Stomach (tissue), 9 donors: ENCODE results near the gene CEP44. TPM values are rescaled to one million over a fixed set of nuclear protein-coding genes. Genes with fewer than 3 reads are reported as not detected.

Experiments
- DNase-seq, 2 donors: peaks; one replicate each; pipeline versions ENCODE4 v3.0.0 to v3.0.0-alpha.2; 2013 to 2019
- H3K27ac ChIP-seq, 5 donors: fragments of 200-600 bp in 4 of 5; sonication (generic) in 4 of 5; one replicate each; pipeline ENCODE4 v1.5.1; 2013 to 2019; ENCODE audit warnings: mild to moderate bottlenecking in 1 of 5, moderate library complexity in 1 of 5
- H3K27me3 ChIP-seq, 3 donors: fragments of 200-600 bp; sonication (generic); one replicate each; pipeline ENCODE4 v1.5.1; 2017 to 2019; ENCODE audit warnings: mixed run types in 1 of 3
- H3K36me3 ChIP-seq, 4 donors: fragments of 200-600 bp; sonication (generic); 1 replicate in 3 of 4; 2 replicates in 1 of 4; pipeline ENCODE4 v1.5.1; 2016 to 2019
- H3K4me1 ChIP-seq, 4 donors: fragments of 200-600 bp; sonication (generic); one replicate each; pipeline ENCODE4 v1.5.1; 2016 to 2019
- H3K4me3 ChIP-seq, 4 donors: fragments of 200-600 bp; sonication (generic) in 3 of 4; one replicate each; pipeline ENCODE4 v1.5.1; 2016 to 2019; ENCODE audit warnings: mild to moderate bottlenecking in 1 of 4
- H3K9me3 ChIP-seq, 4 donors: fragments of 200-600 bp; sonication (generic); one replicate each; pipeline ENCODE4 v1.5.1; 2016 to 2019
- EP300 ChIP-seq: sonication (generic); formaldehyde crosslinking; IDR thresholded peaks from one replicate; pipeline ENCODE4 v1.6.1; 2017; ENCODE audit warnings: antibody characterized with exemption
- POLR2A ChIP-seq, 4 donors: fragments of 450-650 bp; IDR thresholded peaks; one replicate each; pipeline ENCODE4 v1.6.1; 2016; ENCODE audit warnings: antibody characterized with exemption in 4 of 4, control low read depth in 2 of 4, mild to moderate bottlenecking in 1 of 4, moderate library complexity in 1 of 4
- POLR2AphosphoS5 ChIP-seq, 3 donors: sonication (generic); formaldehyde crosslinking; IDR thresholded peaks; one replicate each; pipeline ENCODE4 v1.6.1; 2016; ENCODE audit warnings: antibody characterized with exemption in 3 of 3
- WGBS, 5 donors: extraction: QIAGEN DNeasy Blood & Tissue Kit in 3 of 5; methylation state at CpG; one replicate each; pipeline versions ENCODE4 v1.1.5 to v1.1.7; 2013 to 2018; 5-methylcytosine and 5-hydroxymethylcytosine counted together
- intact Hi-C: fragments of 100-400 bp; cut with DNase I; formaldehyde crosslinking; loops from one replicate; pipeline ENCODE4 v1.15.1; 2023; ENCODE audit warnings: low total_unique reads
- polyA plus RNA-seq, 3 donors: library from polyadenylated mRNA; stranded (reverse); fragments of 200-250 nt; gene quantifications; one replicate each; pipeline ENCODE4 v1.2.3, GENCODE V29; 2013
- total RNA-seq, 5 donors: library from RNA; depleted of rRNA; stranded (reverse); fragments of >200 nt; gene quantifications; one replicate each; pipeline versions ENCODE4 v1.1.0 to v1.2.3, GENCODE V29; 2014 to 2016
- TF ChIP-seq, protein P1 (sequence below), 7 experiments: fragments of 450-650 bp in 4 of 7; fragments of 200-600 bp in 3 of 7; sonication (generic) in 3 of 7; IDR thresholded peaks; one replicate each; pipeline ENCODE4 v1.5.1; 2016 to 2019; ENCODE audit warnings: antibody characterized with exemption in 7 of 7, control low read depth in 2 of 7, mild to moderate bottlenecking in 1 of 7
- donor health status: healthy with polysubstance abuse.
- donor health status: Bipolar disorder and iron deficiency.
- donor health status: healthy.

CEP44 gene
- total and polyA plus RNA-seq, 8 donors: 3.4 to 42.0 (median 12.9) TPM

DNA sequence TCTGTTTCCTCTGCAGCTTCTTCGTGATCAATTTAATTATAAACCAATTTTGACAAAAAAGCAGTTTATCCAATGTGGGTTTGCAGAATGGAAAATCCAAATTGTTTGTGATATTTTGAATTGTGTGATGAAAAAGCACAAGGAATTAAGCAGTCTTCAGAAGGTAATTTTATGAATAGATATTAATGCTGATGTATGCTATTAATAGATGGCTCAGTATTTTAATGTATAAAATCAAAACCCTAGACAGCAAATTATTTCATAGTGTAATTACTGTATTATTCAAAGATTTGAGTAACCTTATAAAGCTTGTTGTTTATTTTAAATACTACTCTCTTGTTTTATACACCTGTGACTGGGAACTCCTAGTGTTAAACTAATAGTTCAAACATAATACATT is 20.0 kb downstream of the CEP44 start:
- Histone ChIP-seq H3K9me3 (no peaks in the 10 kb centered on the region), H3K27ac (no peak overlapping the region), H3K27me3 (no peaks in the 10 kb centered on the region), H3K36me3 (peaks cover 3 to 85% (median 78%) of the 10 kb centered on the region in 4 donors), H3K4me3 (no peak overlapping the region), H3K4me1 (no peaks in the 10 kb centered on the region)
- no peak for DNase-seq
- intact Hi-C loops: no loop called here
- 93 to 98% (median 96%) methylated on average over 1 of the region's 1 CpG for WGBS, 5 donors
- TF ChIP-seq POLR2A (IDR thresholded peaks at IDR 0.05) (no peak), EP300 (no peak), POLR2AphosphoS5 (IDR thresholded peaks at IDR 0.05) (no peak)
- TF ChIP-seq, protein P1, sequence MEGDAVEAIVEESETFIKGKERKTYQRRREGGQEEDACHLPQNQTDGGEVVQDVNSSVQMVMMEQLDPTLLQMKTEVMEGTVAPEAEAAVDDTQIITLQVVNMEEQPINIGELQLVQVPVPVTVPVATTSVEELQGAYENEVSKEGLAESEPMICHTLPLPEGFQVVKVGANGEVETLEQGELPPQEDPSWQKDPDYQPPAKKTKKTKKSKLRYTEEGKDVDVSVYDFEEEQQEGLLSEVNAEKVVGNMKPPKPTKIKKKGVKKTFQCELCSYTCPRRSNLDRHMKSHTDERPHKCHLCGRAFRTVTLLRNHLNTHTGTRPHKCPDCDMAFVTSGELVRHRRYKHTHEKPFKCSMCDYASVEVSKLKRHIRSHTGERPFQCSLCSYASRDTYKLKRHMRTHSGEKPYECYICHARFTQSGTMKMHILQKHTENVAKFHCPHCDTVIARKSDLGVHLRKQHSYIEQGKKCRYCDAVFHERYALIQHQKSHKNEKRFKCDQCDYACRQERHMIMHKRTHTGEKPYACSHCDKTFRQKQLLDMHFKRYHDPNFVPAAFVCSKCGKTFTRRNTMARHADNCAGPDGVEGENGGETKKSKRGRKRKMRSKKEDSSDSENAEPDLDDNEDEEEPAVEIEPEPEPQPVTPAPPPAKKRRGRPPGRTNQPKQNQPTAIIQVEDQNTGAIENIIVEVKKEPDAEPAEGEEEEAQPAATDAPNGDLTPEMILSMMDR (IDR thresholded peaks at IDR 0.05): no peak

DNA sequence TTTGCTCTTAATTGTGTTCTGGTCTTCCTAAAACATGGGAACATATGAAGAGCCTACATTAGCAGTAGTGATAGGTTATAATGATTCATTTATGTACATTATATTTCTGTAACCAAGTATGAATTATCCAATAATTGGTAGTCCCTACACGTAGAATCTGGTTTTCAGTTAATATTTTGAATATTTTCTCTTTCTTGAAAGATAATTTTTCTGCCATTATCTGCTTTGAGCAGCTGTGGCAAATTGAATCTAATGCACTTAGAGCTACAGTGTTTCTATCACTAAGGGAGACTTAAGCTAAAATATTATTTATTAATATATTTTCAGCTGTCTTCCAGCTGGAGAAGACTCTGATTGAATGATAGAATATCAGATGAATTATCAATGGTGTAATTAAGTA is 21.0 kb downstream of the CEP44 start:
- no peaks in the 10 kb centered on the region for H3K9me3 ChIP-seq
- no peak overlapping the region for H3K4me3 ChIP-seq
- 92 to 99% (median 96%) methylated on average over 1 of the region's 1 CpG for WGBS, 5 donors
- H3K27ac ChIP-seq: no peak overlapping the region
- DNase-seq: no peak
- TF ChIP-seq EP300 (no peak), POLR2AphosphoS5 (IDR thresholded peaks at IDR 0.05) (no peak), POLR2A (IDR thresholded peaks at IDR 0.05) (no peak)
- TF ChIP-seq, protein P1 (IDR thresholded peaks at IDR 0.05): no peak
- H3K27me3 ChIP-seq: no peaks in the 10 kb centered on the region
- no peaks in the 10 kb centered on the region for H3K4me1 ChIP-seq
- peaks cover 3 to 86% (median 82%) of the 10 kb centered on the region in 4 donors for H3K36me3 ChIP-seq
- intact Hi-C loops: no loop called here

DNA sequence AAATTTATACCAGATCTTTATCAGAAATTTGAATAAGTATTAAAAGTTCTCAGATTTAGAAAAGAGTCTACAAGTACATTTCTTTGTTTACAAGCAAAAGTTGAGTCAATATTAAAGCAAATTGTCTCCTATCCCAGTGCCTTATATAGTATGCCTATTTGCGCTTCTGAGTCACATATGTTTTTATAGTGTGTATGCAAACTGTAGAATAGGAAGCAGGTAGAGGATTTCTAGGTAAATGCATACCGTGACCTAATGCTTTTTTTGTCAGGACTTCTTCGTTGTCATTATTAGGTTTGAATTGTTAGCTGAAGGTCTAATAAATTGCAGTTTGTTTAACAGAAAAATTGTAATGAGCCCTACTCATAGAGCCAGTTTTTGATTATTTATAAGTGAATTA is 22.2 kb downstream of the CEP44 start:
- H3K9me3 ChIP-seq: no peaks in the 10 kb centered on the region
- no peak overlapping the region for H3K27ac ChIP-seq
- peaks cover 0 to 86% (median 80%) of the 10 kb centered on the region in 4 donors for H3K36me3 ChIP-seq
- no peaks in the 10 kb centered on the region for H3K27me3 ChIP-seq
- TF ChIP-seq, protein P1 (IDR thresholded peaks at IDR 0.05): no peak
- TF ChIP-seq POLR2AphosphoS5 (IDR thresholded peaks at IDR 0.05): no peak
- no peak for TF ChIP-seq POLR2A (IDR thresholded peaks at IDR 0.05)
- no peak for TF ChIP-seq EP300
- no peaks in the 10 kb centered on the region for H3K4me1 ChIP-seq
- H3K4me3 ChIP-seq: no peak overlapping the region
- WGBS, 5 donors: 92 to 100% (median 96%) methylated on average over 3 of the region's 3 CpGs
- DNase-seq: no peak
- intact Hi-C loops: no loop called here

DNA sequence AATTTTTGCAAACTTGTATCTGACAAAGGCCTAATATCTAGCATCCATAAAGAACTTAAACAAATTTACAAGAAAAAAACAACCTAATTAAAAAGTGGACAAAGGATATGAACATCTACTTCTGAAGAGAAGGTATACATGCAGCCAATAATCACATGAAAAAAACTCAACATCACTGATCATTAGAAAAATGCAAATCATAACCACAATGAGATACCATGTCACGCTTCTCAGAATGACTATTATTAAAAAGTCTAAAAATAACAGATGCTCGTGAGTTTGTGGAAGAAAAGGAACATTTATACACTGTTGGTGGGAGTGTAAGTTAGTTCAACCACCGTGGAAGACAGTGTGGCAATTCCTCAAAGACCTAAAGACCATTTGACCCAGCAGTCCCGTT is 24.0 kb downstream of the CEP44 start:
- peaks cover 0 to 94% (median 81%) of the 10 kb centered on the region in 4 donors for H3K36me3 ChIP-seq
- 80 to 96% (median 92%) methylated on average over 4 of the region's 4 CpGs for whole genome bisulfite sequencing, 5 donors
- DNase-seq: no peak

More for the DNA sequence above, 24.0 kb downstream of the CEP44 start:
- Histone ChIP-seq H3K4me1 (no peaks in the 10 kb centered on the region), H3K27ac (no peak overlapping the region), H3K9me3 (no peaks in the 10 kb centered on the region), H3K27me3 (no peaks in the 10 kb centered on the region), H3K4me3 (no peak overlapping the region)
- intact Hi-C loops: no loop called here
- TF ChIP-seq POLR2A (IDR thresholded peaks at IDR 0.05): no peak
- TF ChIP-seq, protein P1 (IDR thresholded peaks at IDR 0.05): no peak
- no peak for TF ChIP-seq POLR2AphosphoS5 (IDR thresholded peaks at IDR 0.05)
- no peak for TF ChIP-seq EP300
